ENCODE measurements around the gene CARM1. TPM values are rescaled to one million over a fixed set of nuclear protein-coding genes. Genes with fewer than 3 reads are reported as not detected.
A peak's percentile ranks its signal among the peaks of the same experiment; 100 is the strongest.

The CARM1 gene
- 10 to 100 TPM; 85.0 to 99.5 TPM for total RNA-seq

DNA sequence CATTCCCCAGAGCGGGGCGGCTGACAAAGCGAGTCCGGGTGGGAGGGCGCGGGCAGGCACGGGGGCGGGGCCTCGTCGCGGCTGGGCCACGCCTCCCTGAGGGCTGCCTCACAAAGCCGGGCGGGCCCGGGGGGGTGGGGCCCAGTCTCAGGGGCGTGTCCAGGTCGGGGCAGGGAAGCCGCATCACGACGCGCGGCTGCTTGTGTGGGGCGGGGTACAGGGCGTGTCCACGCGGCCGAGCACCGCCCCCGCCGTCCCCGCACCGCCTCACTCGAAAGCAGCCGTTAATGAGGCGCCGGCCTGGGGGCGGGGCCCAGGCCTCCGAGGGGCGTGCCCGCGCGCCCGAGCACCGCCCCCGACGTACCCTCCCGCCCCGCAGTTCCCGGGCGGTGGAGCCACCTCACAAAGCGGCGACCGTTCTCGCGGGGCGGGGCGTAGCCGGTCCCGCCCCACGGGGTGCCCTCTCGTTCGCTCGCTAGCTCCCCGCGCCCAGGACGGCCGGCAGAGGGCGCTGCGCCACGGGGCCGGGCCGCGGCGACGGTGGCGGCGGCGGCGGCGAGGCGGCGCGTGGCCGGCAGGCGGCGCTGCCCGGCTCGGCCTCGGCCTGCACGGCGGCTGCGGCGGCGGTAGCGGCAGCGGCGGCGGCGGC, at the start of gene CARM1:
CARM1 (plus strand) TSS at position 599 of the 649 bp plus-strand sequence. CDS start 150 bp downstream, outside the sequence.
- Mint-ChIP-seq H3K9me3 (no peaks in the 10 kb centered on the region), H3K36me3 (ENCODE audit: insufficient read depth in 2 of 2) (peaks cover 0 to 4% of the 10 kb centered on the region in 2 donors), H3K27ac (peak within 1 kb of the TSS; percentile 54), H3K27me3 (ENCODE audit: low read depth) (no peaks in the 10 kb centered on the region), H3K4me1 (ENCODE audit: low read depth) (peaks cover 40% of the 10 kb centered on the region), H3K4me3 (peak within 1 kb of the TSS; percentile 82 to 98)
- ATAC-seq (replicated peaks in 1 of 2) = peak; percentile 89 to 90
- DNase-seq = peak; percentile 99 to 100

DNA sequence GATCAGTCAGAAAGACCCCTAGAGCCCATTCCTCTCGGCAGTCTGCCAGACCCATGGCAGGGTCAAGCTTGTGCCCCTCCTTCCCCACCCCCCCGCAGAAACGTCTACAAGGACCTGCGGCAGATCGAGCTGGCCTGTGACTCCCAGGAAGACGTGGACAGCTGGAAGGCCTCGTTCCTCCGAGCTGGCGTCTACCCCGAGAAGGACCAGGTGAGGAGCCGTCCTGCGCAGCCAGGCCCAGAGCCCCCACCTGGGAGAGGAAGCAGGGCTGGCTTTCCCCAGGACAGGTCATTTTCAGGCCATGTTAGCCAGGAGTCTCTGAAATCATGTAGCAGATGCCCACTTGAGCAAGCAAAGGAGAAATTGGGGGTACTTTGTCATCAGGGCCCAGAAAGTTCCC, 47.7 kb upstream of the CARM1 start:
- no peaks in the 10 kb centered on the region for H3K27me3 Mint-ChIP-seq (ENCODE audit: low read depth)
- H3K9me3 Mint-ChIP-seq = no peaks in the 10 kb centered on the region
- DNase-seq = no peak
- no peak overlapping the region for H3K4me3 Mint-ChIP-seq
- no peak overlapping the region for H3K27ac Mint-ChIP-seq
- no peak for ATAC-seq (replicated peaks in 1 of 2)
- peaks cover 9 to 19% of the 10 kb centered on the region in 2 donors for H3K36me3 Mint-ChIP-seq (ENCODE audit: insufficient read depth in 2 of 2)
- no peaks in the 10 kb centered on the region for H3K4me1 Mint-ChIP-seq (ENCODE audit: low read depth)

DNA sequence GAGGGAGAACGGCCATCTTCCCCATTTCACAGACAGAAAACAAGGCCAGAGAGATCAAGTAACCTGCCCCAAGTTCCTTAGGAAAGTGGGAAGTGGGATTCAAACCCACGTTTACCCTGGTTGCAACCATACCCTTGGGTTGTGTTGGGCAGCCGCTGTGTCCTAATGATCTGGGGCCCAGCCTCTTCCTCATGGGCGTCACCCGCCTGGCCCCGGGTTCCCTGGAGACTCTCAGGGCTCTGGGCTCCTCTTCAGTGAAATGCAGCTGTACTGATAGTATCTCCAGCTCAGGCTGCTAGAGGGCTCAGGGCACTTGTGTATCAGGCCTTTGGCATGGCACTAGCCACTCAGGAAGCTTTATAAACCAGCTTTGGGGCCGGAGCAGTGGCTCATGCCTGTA, 45.1 kb upstream of the CARM1 start:
- no peak for ATAC-seq (replicated peaks in 1 of 2)
- no peak overlapping the region for H3K27ac Mint-ChIP-seq
- H3K4me3 Mint-ChIP-seq = no peak overlapping the region
- no peaks in the 10 kb centered on the region for H3K9me3 Mint-ChIP-seq
- H3K36me3 Mint-ChIP-seq (ENCODE audit: insufficient read depth in 2 of 2) = peaks cover 0 to 9% of the 10 kb centered on the region in 2 donors
- H3K4me1 Mint-ChIP-seq (ENCODE audit: low read depth) = no peaks in the 10 kb centered on the region
- no peak for DNase-seq
- no peaks in the 10 kb centered on the region for H3K27me3 Mint-ChIP-seq (ENCODE audit: low read depth)

DNA sequence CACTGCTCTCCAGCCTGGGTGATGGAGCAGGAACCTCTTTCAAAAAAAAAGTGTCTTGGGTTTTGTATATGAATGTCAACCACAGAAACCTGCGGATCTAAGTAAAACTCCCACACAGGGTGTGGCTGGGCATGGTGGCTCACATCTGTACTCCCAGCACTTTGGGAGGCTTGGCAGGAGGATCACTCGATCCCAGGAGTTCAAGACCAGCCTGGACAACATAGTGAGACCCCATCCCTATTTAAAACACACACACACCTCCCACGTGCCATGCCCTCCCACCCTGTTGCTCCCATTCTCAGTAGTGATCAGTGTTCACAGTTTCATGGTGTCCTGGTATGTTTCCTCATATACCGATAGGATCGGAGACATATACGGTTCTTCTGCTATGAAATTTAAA, 44.5 kb upstream of the CARM1 start:
- peak overlapping the region; percentile 50 for H3K27ac Mint-ChIP-seq
- no peak for DNase-seq
- no peak overlapping the region for H3K4me3 Mint-ChIP-seq
- H3K27me3 Mint-ChIP-seq (ENCODE audit: low read depth) = no peaks in the 10 kb centered on the region
- H3K36me3 Mint-ChIP-seq (ENCODE audit: insufficient read depth in 2 of 2) = peaks cover 0 to 9% of the 10 kb centered on the region in 2 donors
- no peak for ATAC-seq (replicated peaks in 1 of 2)
- H3K9me3 Mint-ChIP-seq = no peaks in the 10 kb centered on the region
- H3K4me1 Mint-ChIP-seq (ENCODE audit: low read depth) = no peaks in the 10 kb centered on the region

DNA sequence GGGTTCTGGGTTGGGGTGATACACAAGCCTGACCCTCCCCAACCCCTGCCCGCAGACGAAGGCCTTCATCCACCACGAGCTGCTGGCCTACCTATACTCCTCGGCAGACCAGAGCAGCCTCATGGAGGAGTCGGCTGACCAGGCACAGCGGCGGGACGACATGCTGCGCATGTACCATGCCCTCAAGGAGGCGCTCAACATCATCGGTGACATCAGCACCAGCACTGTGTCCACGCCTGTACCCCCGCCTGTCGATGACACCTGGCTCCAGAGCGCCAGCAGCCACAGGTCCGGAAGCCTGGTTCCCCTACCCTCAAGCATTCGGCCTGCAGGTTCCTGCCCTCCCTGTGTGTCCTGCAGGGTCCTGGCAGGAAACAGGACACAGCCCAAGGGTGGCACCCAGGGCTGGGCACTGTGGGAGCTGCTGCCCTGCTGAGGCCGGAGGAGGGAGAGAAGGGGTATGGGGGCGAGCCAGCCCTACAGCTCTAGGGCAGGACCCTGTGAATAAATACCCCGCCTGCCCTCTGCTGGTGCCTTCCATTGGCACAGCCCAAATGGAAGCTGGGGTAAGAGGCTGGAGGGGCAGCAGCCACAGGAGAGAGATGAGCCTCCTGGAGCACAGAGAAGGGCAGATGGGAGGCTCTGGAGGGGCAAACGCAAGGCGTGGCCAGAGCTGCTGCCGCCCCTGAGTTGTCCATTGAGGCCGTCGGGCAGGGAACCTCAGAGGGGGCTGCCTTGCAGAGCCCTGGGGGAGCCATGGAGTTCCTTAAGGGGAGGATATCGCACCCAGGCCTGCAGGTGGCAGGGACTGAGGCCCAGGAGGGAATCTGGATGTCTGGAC, 42.2 kb upstream of the CARM1 start:
- Mint-ChIP-seq H3K36me3 (ENCODE audit: insufficient read depth in 2 of 2) (peaks cover 0 to 13% of the 10 kb centered on the region in 2 donors), H3K9me3 (no peaks in the 10 kb centered on the region), H3K27me3 (ENCODE audit: low read depth) (no peaks in the 10 kb centered on the region), H3K4me1 (ENCODE audit: low read depth) (no peaks in the 10 kb centered on the region), H3K27ac (peak overlapping the region; percentile 13), H3K4me3 (no peak overlapping the region)
- DNase-seq (no peak), ATAC-seq (replicated peaks in 1 of 2) (peak; percentile 28 to 33)

DNA sequence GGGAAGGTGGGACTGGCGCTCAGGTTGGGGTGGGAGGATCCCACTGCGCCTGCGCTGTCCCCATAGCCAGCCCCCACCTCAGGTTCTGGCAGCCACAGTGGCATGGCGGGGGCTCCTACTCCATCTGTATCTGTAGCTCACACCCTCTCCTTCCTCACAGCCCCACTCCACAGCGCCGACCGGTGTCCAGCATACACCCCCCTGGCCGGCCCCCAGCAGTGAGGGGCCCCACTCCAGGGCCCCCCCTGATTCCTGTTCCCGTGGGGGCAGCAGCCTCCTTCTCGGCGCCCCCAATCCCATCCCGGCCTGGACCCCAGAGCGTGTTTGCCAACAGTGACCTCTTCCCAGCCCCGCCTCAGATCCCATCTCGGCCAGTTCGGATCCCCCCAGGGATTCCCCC, 41.4 kb upstream of the CARM1 start:
- H3K27ac Mint-ChIP-seq = no peak overlapping the region
- H3K9me3 Mint-ChIP-seq = no peaks in the 10 kb centered on the region
- peaks cover 0 to 9% of the 10 kb centered on the region in 2 donors for H3K36me3 Mint-ChIP-seq (ENCODE audit: insufficient read depth in 2 of 2)
- no peak for DNase-seq
- H3K27me3 Mint-ChIP-seq (ENCODE audit: low read depth) = no peaks in the 10 kb centered on the region
- H3K4me3 Mint-ChIP-seq = no peak overlapping the region
- ATAC-seq (replicated peaks in 1 of 2) = peak in 1 of 2 donors; percentile 12
- H3K4me1 Mint-ChIP-seq (ENCODE audit: low read depth) = peaks cover under 1% of the 10 kb centered on the region

DNA sequence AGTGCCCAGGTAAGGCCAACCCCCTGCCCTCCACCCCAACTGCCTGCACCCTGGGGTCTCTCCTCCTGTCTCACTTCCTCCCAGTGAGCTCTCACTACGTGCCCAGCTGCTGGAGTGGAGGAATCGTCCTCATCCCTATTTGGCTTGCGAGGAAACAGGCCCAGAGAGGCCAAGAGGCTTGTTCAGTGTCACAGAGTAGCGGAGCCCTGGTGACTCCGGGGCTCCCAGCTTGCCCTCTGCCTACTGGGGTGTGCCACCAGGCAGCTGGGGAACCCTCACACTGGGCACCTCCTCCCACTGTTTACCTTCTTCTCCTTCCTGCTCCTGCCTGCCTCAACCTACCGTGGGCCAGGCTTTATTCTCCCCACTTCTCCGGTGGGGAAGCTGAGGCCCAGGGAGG, 41.0 kb upstream of the CARM1 start:
- H3K4me3 Mint-ChIP-seq = no peak overlapping the region

DNA sequence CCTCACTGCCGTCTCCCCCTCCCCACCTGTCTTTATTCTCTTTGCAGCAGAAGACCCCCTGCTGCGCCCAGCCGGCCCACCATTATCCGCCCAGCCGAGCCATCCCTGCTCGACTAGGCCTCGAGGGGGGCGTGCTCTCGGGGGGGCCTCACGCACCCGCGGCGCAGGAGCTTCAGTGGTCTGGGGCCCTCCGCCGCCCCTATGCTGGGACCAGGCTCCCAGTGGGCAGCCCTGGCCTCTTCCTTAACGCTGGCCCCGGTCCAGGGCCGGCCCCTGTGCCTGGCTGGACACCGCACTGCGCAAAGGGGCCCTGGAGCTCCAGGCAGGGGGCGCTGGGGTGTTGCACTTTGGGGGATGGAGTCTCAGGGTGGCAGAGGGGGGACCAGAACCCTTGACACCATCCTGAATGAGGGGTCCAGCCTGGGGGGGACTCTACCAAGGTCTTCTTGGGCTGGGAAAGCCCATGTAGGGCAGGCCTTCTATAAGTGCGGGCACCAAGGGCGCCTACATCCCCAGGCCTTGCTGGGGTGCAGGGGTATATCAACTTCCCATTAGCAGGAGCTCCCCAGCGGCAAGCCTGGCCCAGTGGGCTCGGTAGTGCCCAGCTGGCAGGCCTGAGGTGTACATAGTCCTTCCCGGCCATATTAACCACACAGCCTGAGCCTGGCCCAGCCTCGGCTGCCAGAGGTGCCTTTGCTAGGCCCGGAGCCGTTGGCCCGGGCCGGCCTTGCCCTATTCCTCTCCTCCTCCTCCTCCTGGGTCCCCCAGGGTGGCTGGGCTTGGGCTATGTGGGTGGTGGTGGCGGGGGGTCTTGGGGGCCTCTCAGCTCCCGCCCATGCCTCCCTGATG, 40.2 kb upstream of the CARM1 start:
- no peaks in the 10 kb centered on the region for H3K27me3 Mint-ChIP-seq (ENCODE audit: low read depth)
- H3K4me3 Mint-ChIP-seq = no peak overlapping the region
- ATAC-seq (replicated peaks in 1 of 2) (no peak), DNase-seq (no peak)
- H3K36me3 Mint-ChIP-seq (ENCODE audit: insufficient read depth in 2 of 2) = peaks cover 2 to 8% of the 10 kb centered on the region in 2 donors
- no peaks in the 10 kb centered on the region for H3K9me3 Mint-ChIP-seq
- H3K27ac Mint-ChIP-seq = no peak overlapping the region
- H3K4me1 Mint-ChIP-seq (ENCODE audit: low read depth) = peaks cover 13% of the 10 kb centered on the region

More for the DNA sequence above, 41.0 kb upstream of the CARM1 start:
- ATAC-seq (replicated peaks in 1 of 2) (no peak), DNase-seq (no peak)
- H3K36me3 Mint-ChIP-seq (ENCODE audit: insufficient read depth in 2 of 2) = peaks cover under 1 to 7% of the 10 kb centered on the region in 2 donors
- peaks cover 5% of the 10 kb centered on the region for H3K4me1 Mint-ChIP-seq (ENCODE audit: low read depth)
- no peaks in the 10 kb centered on the region for H3K9me3 Mint-ChIP-seq
- H3K27ac Mint-ChIP-seq = no peak overlapping the region
- no peaks in the 10 kb centered on the region for H3K27me3 Mint-ChIP-seq (ENCODE audit: low read depth)

DNA sequence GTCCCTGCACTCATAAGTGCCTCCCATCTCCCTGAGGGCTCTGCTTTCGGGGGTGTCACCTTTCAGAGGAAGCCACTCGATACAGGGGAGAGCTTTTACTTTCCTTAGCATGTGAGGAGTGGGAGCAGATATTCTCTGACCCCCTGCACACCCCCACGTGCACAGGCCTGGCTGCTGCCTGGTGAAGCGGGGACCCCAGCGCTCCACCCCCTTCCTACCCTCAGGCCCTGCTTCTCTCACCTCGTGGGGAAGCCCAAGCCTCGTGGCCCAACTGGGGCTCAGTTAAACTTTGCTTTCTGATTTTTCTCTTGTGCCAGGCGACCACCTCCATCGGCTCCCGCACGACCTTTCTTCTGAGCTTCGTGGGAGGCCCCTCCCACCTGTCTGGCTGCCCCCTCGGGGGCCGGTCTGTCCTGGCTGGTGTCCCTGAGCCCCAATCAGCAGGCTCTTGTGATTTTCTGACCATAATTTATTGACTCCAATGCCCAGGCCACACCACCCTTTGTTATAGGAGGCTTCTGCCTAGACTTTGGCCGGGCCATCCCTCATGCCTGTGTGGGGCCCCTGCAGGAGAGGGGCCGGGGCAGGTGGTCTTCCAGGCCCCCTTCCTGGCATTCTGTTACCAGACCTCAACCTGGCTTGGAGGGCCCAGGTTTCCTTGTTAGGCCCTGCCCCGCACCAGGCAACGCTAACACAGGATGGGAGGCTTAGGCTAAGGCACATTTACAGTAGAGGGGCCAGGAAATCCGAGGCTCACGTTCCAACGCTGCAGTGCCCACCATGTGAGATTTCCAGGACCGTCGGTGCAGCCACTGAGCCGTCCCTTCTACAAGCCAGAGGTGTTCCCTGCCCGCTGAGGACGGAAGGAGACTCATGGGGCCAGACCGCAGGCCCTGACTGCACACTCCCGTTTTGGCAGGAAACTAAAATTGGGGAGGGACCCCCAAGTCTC, 39.1 kb upstream of the CARM1 start:
- no peak overlapping the region for H3K4me3 Mint-ChIP-seq
- peaks cover 0 to 4% of the 10 kb centered on the region in 2 donors for H3K9me3 Mint-ChIP-seq
- H3K4me1 Mint-ChIP-seq (ENCODE audit: low read depth) = peaks cover 21% of the 10 kb centered on the region
- DNase-seq (no peak), ATAC-seq (replicated peaks in 1 of 2) (no peak)
- peaks cover 6 to 8% of the 10 kb centered on the region in 2 donors for H3K36me3 Mint-ChIP-seq (ENCODE audit: insufficient read depth in 2 of 2)
- H3K27me3 Mint-ChIP-seq (ENCODE audit: low read depth) = no peaks in the 10 kb centered on the region
- H3K27ac Mint-ChIP-seq = no peak overlapping the region

DNA sequence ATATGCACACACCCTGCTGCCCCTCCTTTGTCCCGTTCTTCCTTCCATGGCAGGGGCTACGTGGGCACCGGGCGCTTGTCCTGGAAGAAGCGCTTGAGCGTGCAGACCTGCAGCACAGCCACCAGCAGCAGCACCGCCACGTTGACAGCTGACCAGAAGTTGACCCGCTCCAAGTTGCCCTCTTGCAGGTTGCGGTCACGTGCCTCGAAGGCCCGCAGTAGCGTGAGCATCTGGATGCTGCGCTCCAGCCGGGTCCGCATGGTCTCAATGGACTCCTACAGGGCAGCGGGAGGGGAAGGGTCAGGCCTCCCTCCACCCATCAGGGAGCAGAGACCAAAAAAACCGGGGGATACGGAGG, 38.4 kb upstream of the CARM1 start:
- no peak for DNase-seq
- no peak overlapping the region for H3K4me3 Mint-ChIP-seq
- H3K36me3 Mint-ChIP-seq (ENCODE audit: insufficient read depth in 2 of 2) = peaks cover 6 to 8% of the 10 kb centered on the region in 2 donors
- no peaks in the 10 kb centered on the region for H3K27me3 Mint-ChIP-seq (ENCODE audit: low read depth)
- H3K4me1 Mint-ChIP-seq (ENCODE audit: low read depth) = peaks cover 21% of the 10 kb centered on the region
- no peak overlapping the region for H3K27ac Mint-ChIP-seq
- ATAC-seq (replicated peaks in 1 of 2) = no peak
- H3K9me3 Mint-ChIP-seq = peaks cover 0 to 4% of the 10 kb centered on the region in 2 donors

DNA sequence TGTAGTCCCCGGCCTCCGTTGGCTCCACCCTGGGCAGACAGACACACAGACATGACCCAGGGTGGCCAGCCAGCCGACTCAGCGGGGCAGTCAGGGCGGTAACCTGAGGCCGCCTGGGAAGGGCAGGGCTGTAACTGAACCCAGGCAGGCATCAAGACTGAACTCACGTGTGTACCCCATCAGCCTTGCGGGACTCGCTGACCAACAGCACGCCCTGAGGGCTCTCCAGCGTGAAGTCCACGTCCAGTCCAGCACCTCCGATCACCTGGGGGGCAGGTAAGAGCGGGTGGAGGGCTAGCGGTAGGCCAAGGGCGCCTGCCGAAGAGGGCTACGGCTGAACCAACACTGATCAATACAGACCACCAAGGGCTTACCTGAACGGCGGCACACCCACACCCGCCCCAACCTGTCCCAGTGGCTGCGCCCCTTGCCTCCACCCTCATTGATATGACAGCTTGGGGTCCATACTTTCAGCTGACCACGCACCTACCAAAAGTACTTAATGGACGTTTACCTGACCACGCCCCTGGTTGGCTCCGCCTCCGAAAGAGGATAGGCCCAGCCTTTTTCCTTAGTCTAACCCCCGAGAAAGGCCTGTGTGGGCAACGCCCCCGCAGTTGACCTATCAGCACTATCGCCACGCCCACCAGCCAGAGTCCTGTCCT, 36.1 kb upstream of the CARM1 start:
- Mint-ChIP-seq H3K27me3 (ENCODE audit: low read depth) (no peaks in the 10 kb centered on the region), H3K4me3 (peak overlapping the region; percentile 92 to 99), H3K9me3 (peaks cover 2 to 5% of the 10 kb centered on the region in 2 donors), H3K36me3 (ENCODE audit: insufficient read depth in 2 of 2) (peaks cover 6 to 11% of the 10 kb centered on the region in 2 donors), H3K27ac (peak overlapping the region; percentile 100), H3K4me1 (ENCODE audit: low read depth) (peaks cover 21% of the 10 kb centered on the region)
- DNase-seq (peak in 1 of 2 donors; percentile 13), ATAC-seq (replicated peaks in 1 of 2) (peak in 1 of 2 donors; percentile 12)

All from activated T-cell treated with anti-CD3 and anti-CD28 coated beads, Interleukin-2, amount 50 U/mL, for 72 hours (primary cell).